Endothelial cell of umbilical vein (primary cell): ENCODE data around the gene TMEM164.

Experiments
- CTCF ChIP-seq, 2 donors: IDR thresholded peaks; 1 replicate in 1 of 2; 2 replicates in 1 of 2; pipeline ENCODE4 v1.5.1; 2011; ENCODE audit warnings: low read length in 2 of 2, mild to moderate bottlenecking in 2 of 2, moderate library complexity in 2 of 2, control low read depth in 1 of 2, inconsistent platforms in 1 of 2, low read depth in 1 of 2; ENCODE audit not compliant: insufficient read depth in 1 of 2; ENCODE audit errors: extremely low read depth in 1 of 2
- EZH2 ChIP-seq: IDR thresholded peaks from 2 replicates; pipeline ENCODE4 v1.6.1; 2012; ENCODE audit warnings: borderline replicate concordance, low read depth, mild to moderate bottlenecking, moderate library complexity, low read length, inconsistent platforms; ENCODE audit not compliant: severe bottlenecking
- FOS ChIP-seq: IDR thresholded peaks from 2 replicates; pipeline ENCODE4 v1.6.1; 2011; ENCODE audit warnings: mild to moderate bottlenecking, low read length, moderate library complexity, borderline replicate concordance; ENCODE audit not compliant: insufficient read depth
- GATA2 ChIP-seq: IDR thresholded peaks from 2 replicates; pipeline ENCODE4 v1.7.0; 2011; ENCODE audit warnings: low read depth, mild to moderate bottlenecking, moderate library complexity, mixed read lengths, low read length; ENCODE audit not compliant: insufficient read length, insufficient read depth
- JUN ChIP-seq: IDR thresholded peaks from 2 replicates; pipeline ENCODE4 v1.6.1; 2011; ENCODE audit warnings: borderline replicate concordance, low read depth; ENCODE audit not compliant: insufficient read length, insufficient read depth
- MAX ChIP-seq: IDR thresholded peaks from 2 replicates; pipeline ENCODE4 v1.6.1; 2011; ENCODE audit not compliant: insufficient read depth, insufficient read length
- MYC ChIP-seq: IDR thresholded peaks from one replicate; pipeline ENCODE4 v1.6.1; 2011; ENCODE audit warnings: mild to moderate bottlenecking, low read depth, low read length
- POLR2A ChIP-seq: IDR thresholded peaks from 2 replicates; pipeline ENCODE4 v1.6.1; 2012; ENCODE audit warnings: low read depth, mild to moderate bottlenecking, control low read depth, low read length
- POLR2AphosphoS5 ChIP-seq: IDR thresholded peaks from 2 replicates; pipeline ENCODE4 v1.6.1; 2012; ENCODE audit warnings: low read depth, mild to moderate bottlenecking, control low read depth, low read length, moderate library complexity; ENCODE audit not compliant: insufficient read depth

GRCh38 chrX:109954955-109955354 lies 48.0 kb upstream of the TMEM164 start:
- TF ChIP-seq POLR2A (no peak), GATA2 (peak; percentile 52), CTCF (IDR thresholded peaks at IDR 0.05; ENCODE audit: extremely low read depth in 1 of 2, insufficient read depth in 1 of 2, low read depth in 1 of 2, low read length in 2 of 2) (no peak), EZH2 (no peak), POLR2AphosphoS5 (no peak), MAX (no peak), FOS (no peak), JUN (no peak), MYC (no peak)
